Mammary epithelial cell (primary cell): ENCODE measurements around the gene LRRC3B.

Experiments used
- EZH2 ChIP-seq: IDR thresholded peaks from 2 replicates; pipeline ENCODE4 v1.6.1; 2012; ENCODE audit warnings: low read length, inconsistent platforms, borderline replicate concordance
- TF ChIP-seq, protein P1 (sequence below), 2 donors: IDR thresholded peaks in 1 of 2; conservative IDR thresholded peaks in 1 of 2; 2 replicates each; pipeline ENCODE4 v1.5.1; 2011 to 2012; ENCODE audit warnings: inconsistent platforms in 2 of 2, low read length in 2 of 2, mild to moderate bottlenecking in 2 of 2, control low read depth in 1 of 2, low read depth in 1 of 2; ENCODE audit not compliant: insufficient read depth in 1 of 2; ENCODE audit errors: extremely low read depth in 1 of 2

- TF ChIP-seq, protein P1, sequence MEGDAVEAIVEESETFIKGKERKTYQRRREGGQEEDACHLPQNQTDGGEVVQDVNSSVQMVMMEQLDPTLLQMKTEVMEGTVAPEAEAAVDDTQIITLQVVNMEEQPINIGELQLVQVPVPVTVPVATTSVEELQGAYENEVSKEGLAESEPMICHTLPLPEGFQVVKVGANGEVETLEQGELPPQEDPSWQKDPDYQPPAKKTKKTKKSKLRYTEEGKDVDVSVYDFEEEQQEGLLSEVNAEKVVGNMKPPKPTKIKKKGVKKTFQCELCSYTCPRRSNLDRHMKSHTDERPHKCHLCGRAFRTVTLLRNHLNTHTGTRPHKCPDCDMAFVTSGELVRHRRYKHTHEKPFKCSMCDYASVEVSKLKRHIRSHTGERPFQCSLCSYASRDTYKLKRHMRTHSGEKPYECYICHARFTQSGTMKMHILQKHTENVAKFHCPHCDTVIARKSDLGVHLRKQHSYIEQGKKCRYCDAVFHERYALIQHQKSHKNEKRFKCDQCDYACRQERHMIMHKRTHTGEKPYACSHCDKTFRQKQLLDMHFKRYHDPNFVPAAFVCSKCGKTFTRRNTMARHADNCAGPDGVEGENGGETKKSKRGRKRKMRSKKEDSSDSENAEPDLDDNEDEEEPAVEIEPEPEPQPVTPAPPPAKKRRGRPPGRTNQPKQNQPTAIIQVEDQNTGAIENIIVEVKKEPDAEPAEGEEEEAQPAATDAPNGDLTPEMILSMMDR (conservative IDR thresholded peaks at IDR 0.05 in 1 of 2, IDR thresholded peaks at IDR 0.05 in 1 of 2; ENCODE audit: extremely low read depth in 1 of 2, insufficient read depth in 1 of 2, low read depth in 1 of 2, low read length in 2 of 2), result no peak
- no peak for TF ChIP-seq EZH2
Observed at GRCh38 chr3:26718315-26718714, 95.7 kb downstream of the LRRC3B start.
